Peyer's patch (tissue), 4 donors: ENCODE data around the gene KAT2A. TPM values are rescaled to one million over a fixed set of nuclear protein-coding genes. Genes with fewer than 3 reads are reported as not detected.

ENCODE experiments used
- DNase-seq, 3 donors: peaks; one replicate each; pipeline ENCODE4 v3.0.0-alpha.2; 2017 to 2019
- H3K27ac ChIP-seq, 4 donors: fragments of 200-600 bp; sonication (generic); one replicate each; pipeline ENCODE4 v1.5.1; 2016 to 2019
- H3K27me3 ChIP-seq, 2 donors: fragments of 200-600 bp; sonication (generic); one replicate each; pipeline ENCODE4 v1.5.1; 2019
- H3K36me3 ChIP-seq, 3 donors: fragments of 200-600 bp; sonication (generic); one replicate each; pipeline ENCODE4 v1.5.1; 2016 to 2019
- H3K4me1 ChIP-seq, 4 donors: fragments of 200-600 bp; sonication (generic); one replicate each; pipeline ENCODE4 v1.5.1; 2016 to 2019
- H3K4me3 ChIP-seq, 4 donors: fragments of 200-600 bp; sonication (generic); 1 replicate in 3 of 4; 2 replicates in 1 of 4; pipeline ENCODE4 v1.5.1; 2016 to 2019; ENCODE audit warnings: mild to moderate bottlenecking in 1 of 4
- H3K9me3 ChIP-seq, 4 donors: fragments of 200-600 bp; sonication (generic); one replicate each; pipeline ENCODE4 v1.5.1; 2016 to 2019; ENCODE audit warnings: mild to moderate bottlenecking in 1 of 4
- POLR2A ChIP-seq, 2 donors: fragments of 450-650 bp; IDR thresholded peaks; one replicate each; pipeline ENCODE4 v1.5.1; 2017; ENCODE audit warnings: antibody characterized with exemption in 2 of 2, mild to moderate bottlenecking in 2 of 2, moderate library complexity in 2 of 2
- total RNA-seq, 4 donors: library from RNA; depleted of rRNA; stranded (reverse); fragments of >200 nt; gene quantifications; one replicate each; pipeline ENCODE4 v1.1.0, GENCODE V29; 2016
- TF ChIP-seq, protein P1 (sequence below), 6 experiments: fragments of 450-650 bp in 4 of 6; fragments of 200-600 bp in 2 of 6; sonication (generic) in 1 of 6; IDR thresholded peaks; one replicate each; pipeline ENCODE4 v1.5.1; 2017 to 2019; ENCODE audit warnings: antibody characterized with exemption in 6 of 6, mild to moderate bottlenecking in 3 of 6, moderate library complexity in 1 of 6

Gene KAT2A
- 100 to 1,000 TPM in 1 of 4 donors, 10 to 100 TPM in 2, 1 to 10 TPM in 1; 9.8 to 172 (median 38.4) TPM for total RNA-seq

GRCh38 chr17:42120770-42121769 lies at the start of gene KAT2A:
KAT2A (minus strand) TSS chr17:42121367; CDS start chr17:42121304, 63 bp downstream.
- peaks cover 0 to 13% (median 0%) of the 10 kb centered on the region in 3 donors for H3K36me3 ChIP-seq
- H3K4me1 ChIP-seq = peaks cover 0 to 37% (median 4%) of the 10 kb centered on the region in 4 donors
- DNase-seq = peak; percentile 76 to 91 (median 87)
- H3K9me3 ChIP-seq = no peaks in the 10 kb centered on the region
- peak within 1 kb of the TSS; percentile 70 to 95 (median 90) for H3K4me3 ChIP-seq
- no peaks in the 10 kb centered on the region for H3K27me3 ChIP-seq
- H3K27ac ChIP-seq = peak within 1 kb of the TSS; percentile 41 to 87 (median 83)
- peak in 1 of 2 donors; percentile 22 for TF ChIP-seq POLR2A (IDR thresholded peaks at IDR 0.05)
- TF ChIP-seq, protein P1, sequence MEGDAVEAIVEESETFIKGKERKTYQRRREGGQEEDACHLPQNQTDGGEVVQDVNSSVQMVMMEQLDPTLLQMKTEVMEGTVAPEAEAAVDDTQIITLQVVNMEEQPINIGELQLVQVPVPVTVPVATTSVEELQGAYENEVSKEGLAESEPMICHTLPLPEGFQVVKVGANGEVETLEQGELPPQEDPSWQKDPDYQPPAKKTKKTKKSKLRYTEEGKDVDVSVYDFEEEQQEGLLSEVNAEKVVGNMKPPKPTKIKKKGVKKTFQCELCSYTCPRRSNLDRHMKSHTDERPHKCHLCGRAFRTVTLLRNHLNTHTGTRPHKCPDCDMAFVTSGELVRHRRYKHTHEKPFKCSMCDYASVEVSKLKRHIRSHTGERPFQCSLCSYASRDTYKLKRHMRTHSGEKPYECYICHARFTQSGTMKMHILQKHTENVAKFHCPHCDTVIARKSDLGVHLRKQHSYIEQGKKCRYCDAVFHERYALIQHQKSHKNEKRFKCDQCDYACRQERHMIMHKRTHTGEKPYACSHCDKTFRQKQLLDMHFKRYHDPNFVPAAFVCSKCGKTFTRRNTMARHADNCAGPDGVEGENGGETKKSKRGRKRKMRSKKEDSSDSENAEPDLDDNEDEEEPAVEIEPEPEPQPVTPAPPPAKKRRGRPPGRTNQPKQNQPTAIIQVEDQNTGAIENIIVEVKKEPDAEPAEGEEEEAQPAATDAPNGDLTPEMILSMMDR (IDR thresholded peaks at IDR 0.05) = no peak

DNA sequence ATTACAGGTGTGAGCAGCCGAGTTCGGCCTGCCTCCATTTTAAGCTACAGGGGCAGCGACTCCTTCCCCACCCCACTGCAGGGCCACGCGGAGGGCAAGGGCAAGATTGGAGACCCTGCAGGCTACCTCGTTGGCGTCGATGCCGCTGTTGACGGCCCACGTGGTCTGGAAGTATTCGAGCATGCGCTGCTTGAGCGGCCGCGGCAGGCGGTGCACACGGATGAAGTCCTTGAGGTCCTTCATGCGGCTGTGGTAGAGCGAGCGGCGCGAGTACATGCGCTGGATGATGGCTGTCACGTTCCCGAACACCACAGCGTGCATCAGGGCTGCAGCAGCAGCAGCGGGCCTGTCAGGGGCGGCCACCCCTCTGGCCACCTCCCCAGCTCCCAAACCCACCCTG lies 48.2 kb upstream of the KAT2A start:
- Histone ChIP-seq H3K4me1 (no peaks in the 10 kb centered on the region), H3K9me3 (no peaks in the 10 kb centered on the region), H3K4me3 (no peak overlapping the region), H3K36me3 (no peaks in the 10 kb centered on the region), H3K27ac (no peak overlapping the region), H3K27me3 (no peaks in the 10 kb centered on the region)
- DNase-seq = no peak
- TF ChIP-seq POLR2A (IDR thresholded peaks at IDR 0.05) = no peak
- TF ChIP-seq, protein P1 (IDR thresholded peaks at IDR 0.05) = no peak

GRCh38 chr17:42167807-42168206 lies 46.6 kb upstream of the KAT2A start:
- no peak for TF ChIP-seq POLR2A (IDR thresholded peaks at IDR 0.05)
- TF ChIP-seq, protein P1 (IDR thresholded peaks at IDR 0.05) = no peak
- no peak for DNase-seq
- H3K36me3 ChIP-seq = no peaks in the 10 kb centered on the region
- no peaks in the 10 kb centered on the region for H3K4me1 ChIP-seq
- no peaks in the 10 kb centered on the region for H3K27me3 ChIP-seq
- H3K9me3 ChIP-seq = no peaks in the 10 kb centered on the region
- no peak overlapping the region for H3K4me3 ChIP-seq
- no peak overlapping the region for H3K27ac ChIP-seq

GRCh38 chr17:42166196-42166763 lies 45.1 kb upstream of the KAT2A start:
- no peak for TF ChIP-seq POLR2A (IDR thresholded peaks at IDR 0.05)
- TF ChIP-seq, protein P1 (IDR thresholded peaks at IDR 0.05) = no peak
- DNase-seq = no peak
- Histone ChIP-seq H3K27me3 (no peaks in the 10 kb centered on the region), H3K27ac (no peak overlapping the region), H3K4me3 (no peak overlapping the region), H3K36me3 (no peaks in the 10 kb centered on the region), H3K4me1 (no peaks in the 10 kb centered on the region), H3K9me3 (no peaks in the 10 kb centered on the region)

- H3K9me3 ChIP-seq = no peaks in the 10 kb centered on the region
- H3K4me1 ChIP-seq = no peaks in the 10 kb centered on the region
- H3K36me3 ChIP-seq = no peaks in the 10 kb centered on the region
- no peak for DNase-seq
- no peaks in the 10 kb centered on the region for H3K27me3 ChIP-seq
- no peak overlapping the region for H3K27ac ChIP-seq
- H3K4me3 ChIP-seq = no peak overlapping the region
- TF ChIP-seq, protein P1 (IDR thresholded peaks at IDR 0.05) = no peak
- no peak for TF ChIP-seq POLR2A (IDR thresholded peaks at IDR 0.05)
Observed at GRCh38 chr17:42165751-42166150, 44.6 kb upstream of the KAT2A start.
